GM21737 (cell line): ENCODE measurements around the gene VAPB.
A peak's percentile ranks its signal among the peaks of the same experiment; 100 is the strongest.
"Not testable (repeated sequence)": the region's sequence is repeated elsewhere in the genome, so short reads cannot be mapped to it uniquely, and the experiment has no call there.

Experiments used
- ATAC-seq: cut with Tn5 transposase; IDR thresholded peaks from one replicate; pipeline ENCODE4 v1.9.1; 2021; ENCODE audit warnings: mild to moderate bottlenecking, moderate library complexity; ENCODE audit not compliant: unreplicated experiment

The VAPB gene

GRCh38 chr20:58406422-58407001 is 17.5 kb downstream of the VAPB start:
- no peak for ATAC-seq

DNA sequence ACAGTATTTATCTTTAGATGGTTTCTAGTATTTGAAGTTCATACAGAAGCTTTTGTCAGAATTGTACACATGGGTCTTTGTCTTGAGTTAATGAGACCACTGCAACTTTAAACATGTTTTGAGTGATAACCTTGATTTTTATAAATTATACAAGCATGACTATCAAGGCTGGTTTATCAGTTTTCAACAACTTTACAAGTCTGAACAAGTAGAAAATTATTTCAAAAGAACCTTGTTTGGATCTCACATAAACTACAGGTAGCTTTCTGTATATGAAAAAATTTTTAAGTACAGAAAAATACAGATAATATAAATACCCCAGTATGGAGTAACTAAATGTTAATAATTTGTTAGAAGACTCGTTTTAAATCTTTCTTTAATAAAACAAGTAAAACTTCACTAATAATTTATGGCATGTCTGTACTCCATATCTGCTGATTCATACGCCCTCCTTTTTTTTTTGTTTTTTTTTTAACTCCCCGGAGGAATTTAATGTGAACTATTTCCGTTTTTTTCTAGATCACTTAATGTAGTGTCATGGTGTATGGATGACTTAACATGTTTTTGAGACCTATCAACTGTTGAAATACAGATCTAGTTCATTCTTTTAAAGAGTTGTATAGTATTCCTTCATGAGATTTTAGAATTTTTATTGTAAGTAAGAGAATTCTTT is 18.3 kb downstream of the VAPB start:
- ATAC-seq = no peak

DNA sequence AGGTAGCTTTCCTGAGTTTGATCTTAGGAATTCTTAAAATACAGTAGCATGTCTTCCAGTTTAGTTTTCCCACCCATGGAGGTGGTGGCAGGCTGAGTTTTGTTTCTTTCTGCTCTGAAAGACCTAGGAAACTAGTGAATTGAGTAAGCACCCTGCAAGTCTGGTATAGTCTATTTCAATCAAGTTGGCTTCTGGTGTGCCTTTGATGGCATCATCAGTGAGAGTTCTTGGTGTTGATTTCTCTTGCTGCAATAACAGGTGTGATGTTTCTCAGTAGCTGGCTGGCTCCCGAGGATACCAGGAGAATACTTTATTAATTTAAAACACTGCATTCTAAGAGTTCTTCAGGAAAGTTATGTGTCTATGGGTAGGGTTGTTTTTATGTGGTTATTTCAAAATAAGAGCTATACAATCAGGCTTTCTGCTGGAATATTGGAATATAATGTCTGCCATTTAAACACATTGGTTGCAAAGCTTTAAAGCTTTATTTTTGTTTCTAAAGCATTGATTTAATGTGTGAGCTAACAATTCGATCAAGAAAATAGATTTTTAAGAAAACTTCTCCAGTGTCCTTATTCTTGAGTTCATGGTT is 19.0 kb downstream of the VAPB start:
- ATAC-seq = peak; percentile 50

- no peak for ATAC-seq
Observed at GRCh38 chr20:58408603-58409246, 19.7 kb downstream of the VAPB start.

- not testable (repeated sequence) for ATAC-seq
Observed at GRCh38 chr20:58414216-58414615, 25.2 kb downstream of the VAPB start.

- not testable (repeated sequence) for ATAC-seq
Observed at GRCh38 chr20:58414786-58415185, 25.8 kb downstream of the VAPB start.

DNA sequence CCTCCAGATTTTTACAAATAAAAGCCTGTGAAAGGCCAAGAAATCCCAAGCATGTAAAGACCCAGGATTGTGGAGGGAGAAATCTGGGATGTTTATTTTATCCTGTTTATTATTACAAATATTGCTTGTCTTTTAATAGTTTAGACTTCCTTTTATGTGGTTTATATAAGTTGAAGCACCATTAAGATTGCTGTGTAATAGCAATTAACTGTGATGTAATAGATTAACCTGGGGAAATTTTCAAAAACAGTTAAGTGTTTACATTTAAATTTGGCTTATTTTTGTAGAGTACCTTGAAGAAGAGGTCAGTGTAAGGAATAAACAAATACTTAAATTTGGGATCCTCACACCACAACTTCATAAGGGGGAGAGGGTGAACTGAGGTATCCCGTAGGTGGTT is 27.0 kb downstream of the VAPB start:
- ATAC-seq = no peak

- no peak for ATAC-seq
Observed at GRCh38 chr20:58416835-58417234, 27.8 kb downstream of the VAPB start.

GRCh38 chr20:58417438-58417837 is 28.4 kb downstream of the VAPB start:
- ATAC-seq = no peak

GRCh38 chr20:58418949-58419748 is 30.1 kb downstream of the VAPB start:
- ATAC-seq = no peak

DNA sequence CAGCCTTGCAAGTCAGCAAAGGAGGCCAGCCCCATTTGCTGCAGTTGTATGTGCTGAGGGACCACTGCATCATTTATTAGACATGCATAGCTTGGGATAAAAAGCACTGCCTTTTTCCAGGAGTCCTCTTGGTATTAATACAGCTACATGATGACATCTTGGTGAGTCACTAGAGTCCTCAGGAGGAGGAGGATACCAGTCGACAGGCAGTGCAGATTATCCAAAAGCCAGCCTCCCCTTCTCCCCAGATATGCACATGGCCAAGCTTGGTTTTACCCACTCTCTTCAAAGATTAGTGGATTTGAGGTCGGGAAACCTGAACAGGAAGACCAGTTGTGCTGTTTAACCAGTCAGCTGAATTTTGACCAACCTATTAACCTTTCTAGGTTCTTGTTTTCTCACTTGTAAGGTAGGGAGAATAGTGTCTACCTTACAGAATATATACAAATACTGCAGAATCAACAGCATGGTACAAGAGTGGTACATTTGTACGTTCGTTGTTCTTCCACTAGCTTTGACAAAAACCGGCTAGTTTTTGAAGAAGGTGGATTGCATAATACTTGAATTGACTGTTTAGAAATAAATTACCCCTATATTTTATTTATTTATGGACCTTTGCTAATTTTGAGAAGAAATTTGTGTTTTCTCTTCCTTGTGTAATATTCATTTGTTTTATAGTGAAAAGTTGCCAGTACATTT is 31.9 kb downstream of the VAPB start:
- ATAC-seq = no peak

DNA sequence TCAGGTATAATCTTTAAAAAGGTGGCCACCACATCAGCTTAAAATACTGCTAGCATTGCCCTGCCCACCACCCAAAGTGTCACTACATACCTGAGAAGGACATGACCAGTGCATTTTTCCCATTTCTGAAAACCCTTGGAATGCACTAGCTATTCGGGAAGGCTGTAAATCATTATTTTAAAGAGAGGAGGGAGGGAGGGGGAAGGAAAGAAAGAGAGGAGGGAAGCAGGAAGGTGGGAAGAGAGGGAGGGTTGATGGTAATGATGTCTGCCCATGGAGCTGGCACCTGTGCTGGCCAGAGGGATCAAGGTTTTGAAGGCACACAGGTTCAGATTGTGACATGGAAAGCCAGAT is 32.4 kb downstream of the VAPB start:
- no peak for ATAC-seq

GRCh38 chr20:58424218-58424969 is 35.4 kb downstream of the VAPB start:
- no peak for ATAC-seq

DNA sequence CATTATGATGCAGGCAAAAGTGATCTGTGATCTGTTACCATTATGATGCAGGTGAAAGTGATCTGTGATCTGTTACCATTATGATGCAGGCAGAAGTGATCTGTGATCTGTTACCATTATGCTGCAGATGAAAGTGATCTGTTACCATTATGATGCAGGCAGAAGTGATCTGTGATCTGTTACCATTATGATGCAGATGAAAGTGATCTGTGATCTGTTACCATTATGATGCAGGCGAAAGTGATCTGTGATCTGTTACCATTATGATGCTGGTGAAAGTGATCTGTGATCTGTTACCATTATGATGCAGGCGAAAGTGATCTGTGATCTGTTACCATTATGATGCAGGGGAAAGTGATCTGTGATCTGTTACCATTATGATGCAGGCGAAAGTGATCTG is 38.5 kb downstream of the VAPB start:
- not testable (repeated sequence) for ATAC-seq

DNA sequence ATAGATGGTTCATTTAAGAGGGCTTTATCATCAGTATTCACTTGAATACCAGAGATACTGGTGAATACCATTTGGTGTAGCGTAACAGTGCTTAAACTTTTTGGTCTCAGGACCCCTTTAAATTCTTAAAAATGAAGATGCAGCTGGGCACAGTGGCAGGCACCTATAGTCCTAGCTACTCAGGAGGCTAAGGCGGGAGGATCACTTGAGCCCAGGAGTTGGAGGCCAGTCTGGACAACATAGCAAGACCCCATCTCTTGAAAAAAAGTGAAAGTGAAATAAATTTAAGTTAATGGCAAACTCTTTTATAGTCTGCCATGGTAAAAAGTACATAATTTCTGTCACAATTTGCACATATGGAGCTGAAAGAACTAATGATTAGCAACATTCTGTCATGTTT is 39.3 kb downstream of the VAPB start:
- ATAC-seq = no peak

- ATAC-seq = no peak
Observed at GRCh38 chr20:58429303-58429702, 40.3 kb downstream of the VAPB start.

DNA sequence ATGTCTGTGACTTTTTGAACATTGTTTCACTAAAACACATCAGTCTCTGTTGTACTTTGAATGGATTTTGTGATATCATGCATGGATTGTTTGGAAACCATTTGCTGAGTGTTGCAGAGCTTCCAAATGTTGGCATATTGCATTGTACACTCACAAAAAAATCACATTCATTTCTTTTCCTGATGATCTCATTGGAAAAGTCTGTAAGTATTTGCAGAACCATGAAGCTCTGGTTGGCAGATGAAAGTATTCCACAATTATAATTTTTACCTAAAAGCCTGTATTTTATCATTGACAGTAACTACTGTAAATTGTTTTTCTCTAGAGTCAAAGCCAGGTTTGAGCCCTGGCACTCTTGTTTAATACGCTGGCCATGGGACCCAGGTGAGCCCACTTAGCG is 42.1 kb downstream of the VAPB start:
- ATAC-seq = no peak

DNA sequence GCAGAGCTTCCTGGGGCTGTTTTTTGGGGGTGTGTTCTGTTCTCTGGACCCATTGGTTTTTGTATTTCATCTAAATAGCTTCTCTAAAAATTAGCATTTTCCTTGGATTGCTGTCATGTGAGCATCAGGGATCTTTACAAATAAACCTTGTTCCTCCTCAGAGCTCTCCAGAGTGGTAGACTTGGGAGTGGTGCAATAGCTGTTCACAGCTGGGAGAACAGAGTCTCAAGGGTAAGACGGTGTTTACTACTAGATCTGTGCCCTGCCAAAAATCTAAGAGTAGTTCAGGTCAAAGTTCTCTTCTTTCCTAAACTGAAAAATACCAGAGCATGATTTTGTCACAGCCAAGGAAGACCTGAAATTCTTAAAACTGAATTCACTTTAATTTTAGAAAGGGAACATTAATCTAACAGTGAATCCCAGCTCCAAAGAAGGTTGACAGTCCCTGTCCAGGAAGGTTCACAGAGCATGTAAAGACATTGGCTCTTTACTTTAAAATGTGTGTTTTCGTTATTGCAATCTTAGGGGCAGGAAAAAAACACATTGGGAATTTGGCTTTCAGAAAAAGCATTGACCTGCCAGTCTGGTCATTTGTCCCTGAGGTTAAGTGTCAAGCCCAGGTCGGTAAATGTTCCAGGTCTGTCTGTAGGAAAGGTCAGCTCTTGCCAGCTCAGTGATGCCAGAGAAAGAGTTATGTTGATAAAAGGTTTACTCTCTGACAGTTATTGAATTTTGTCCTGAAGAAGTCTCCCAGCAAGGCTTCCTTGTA is 43.3 kb downstream of the VAPB start:
- no peak for ATAC-seq

DNA sequence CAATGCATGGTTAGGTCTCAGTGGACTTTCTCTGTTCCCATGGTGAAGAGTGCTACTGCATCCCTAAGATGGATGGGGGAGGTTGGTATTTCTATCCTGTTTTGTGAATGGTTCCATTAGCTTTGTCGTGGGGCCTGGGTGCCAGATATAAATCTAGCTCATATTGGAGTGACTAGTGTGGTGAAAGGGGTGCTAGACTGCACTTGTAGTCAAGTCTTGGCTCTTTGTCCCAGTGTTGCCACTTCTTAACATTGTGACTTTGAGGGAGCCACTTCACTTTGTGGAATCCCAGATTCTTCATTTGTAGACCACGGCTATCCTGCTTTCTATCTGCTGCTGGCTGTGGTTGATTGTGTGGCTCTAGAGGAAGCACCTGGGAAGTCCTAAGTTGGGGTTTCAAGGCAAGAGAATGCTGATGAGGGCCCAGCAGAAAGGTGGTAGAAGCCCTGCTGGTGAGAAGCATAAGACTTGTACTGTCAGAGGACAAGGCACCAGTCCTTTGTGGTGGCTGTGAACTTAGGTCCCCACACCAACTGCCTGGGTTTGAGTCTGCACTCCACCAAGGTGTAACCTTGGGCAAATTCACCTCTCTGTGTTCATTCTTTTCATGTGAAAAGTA is 44.1 kb downstream of the VAPB start:
- no peak for ATAC-seq
